ENCODE measurements around the gene PXMP4. TPM values are rescaled to one million over a fixed set of nuclear protein-coding genes. Genes with fewer than 3 reads are reported as not detected.

PXMP4 gene
- total RNA-seq (2012; rRNA removed) (2.2 and 3.6 TPM in 2 replicates), polyA plus RNA-seq (2012; rRNA removed) (7.1 TPM in 2 replicates), Bru-seq, nascent RNA (percentile 39 among the genes with signal in this experiment), BruChase-seq, experiment 1, labeled RNA remaining after a 6-hour chase (percentile 56 among the genes with signal in this experiment), BruChase-seq, experiment 2, labeled RNA remaining after a 2-hour chase (percentile 48 among the genes with signal in this experiment)
- polyA plus RNA-seq (2012; cell fraction: cytosol; rRNA removed), result 4.9 and 10.3 TPM in 2 replicates
- polyA plus RNA-seq (2012; cell fraction: nucleus; rRNA removed; ENCODE audit: low replicate concordance), result 2.7 and 4.5 TPM in 2 replicates
- long read RNA-seq, full-length matches to known transcripts, result 10 of 13 reads
- long read RNA-seq, partial matches to known transcripts, result 0 of 13 reads
- long read RNA-seq, other reads (novel, unspliced or antisense), result 3 of 13 reads

GRCh38 chr20:33719989-33720709 is at the start of gene PXMP4:
Gene PXMP4, minus strand, starts transcription at chr20:33720310. Its CDS starts 103 bp downstream, at chr20:33720207.
- Histone ChIP-seq H3K18ac (ENCODE audit: low read depth, low read length) (no peak within 1 kb of the TSS), H4K91ac (ENCODE audit: insufficient read depth, low read depth, low read length) (peak within 1 kb of the TSS; percentile 45; the same call in 1 of the 2 replicates), H3K27ac (ENCODE audit: insufficient read depth, low read length) (peak within 1 kb of the TSS; percentile 6; the same call in 1 of the 2 replicates), H3K27me3 (ENCODE audit: control insufficient read depth, insufficient read depth, low read length) (no peaks in the 10 kb centered on the region), H3K79me1 (ENCODE audit: low read depth in 1 of 2, low read length in 2 of 2) (peaks cover 0 to 14% of the 10 kb centered on the region in 2 experiments; a peak in 2 of 4 replicates), H3K36me3 (ENCODE audit: control insufficient read depth, insufficient read depth, low read length) (no peaks in the 10 kb centered on the region), H4K5ac (ENCODE audit: low read depth, low read length) (peak within 1 kb of the TSS; percentile 79), H4K20me1 (ENCODE audit: insufficient read depth, low read length) (no peaks in the 10 kb centered on the region), H4K8ac (ENCODE audit: low read depth in 2 of 2, low read length in 2 of 2) (peak within 1 kb of the TSS; percentile 44 to 92), H3K56ac (ENCODE audit: extremely low read depth, insufficient read depth, low read length) (peak within 1 kb of the TSS; percentile 16; the same call in 1 of the 2 replicates), H3K9me1 (ENCODE audit: insufficient read depth, low read length) (peaks cover 15% of the 10 kb centered on the region), H2BK120ac (ENCODE audit: low read depth, low read length) (no peak within 1 kb of the TSS), H2AFZ (replicated peaks; ENCODE audit: low read length, poor library complexity) (peak within 1 kb of the TSS; percentile 99), H3K14ac (replicated peaks; ENCODE audit: low read depth, low read length) (peak within 1 kb of the TSS; percentile 83), H2AK5ac (ENCODE audit: low read depth, low read length) (peak within 1 kb of the TSS; percentile 20), H2BK5ac (ENCODE audit: low read depth, low read length, poor library complexity, severe bottlenecking) (no peak within 1 kb of the TSS), H3K4me2 (ENCODE audit: low read depth, low read length) (peak within 1 kb of the TSS; percentile 64), H3K9ac (ENCODE audit: low read depth, low read length) (peak within 1 kb of the TSS; percentile 20), H3K23ac (ENCODE audit: low read depth, low read length) (peak within 1 kb of the TSS; percentile 29; the same call in 1 of the 2 replicates), H2BK20ac (ENCODE audit: low read depth, low read length) (no peak within 1 kb of the TSS), H3K4me1 (ENCODE audit: control insufficient read depth, insufficient read depth, low read length) (peaks cover 5% of the 10 kb centered on the region), H3K4me3 (ENCODE audit: insufficient read depth, low read depth, low read length) (peak within 1 kb of the TSS; percentile 65), H3K9me3 (ENCODE audit: control insufficient read depth, insufficient read depth, low read length) (no peaks in the 10 kb centered on the region), H2AK9ac (replicated peaks; ENCODE audit: low read depth, low read length, poor library complexity) (peak within 1 kb of the TSS; percentile 85), H3K4ac (ENCODE audit: low read depth, low read length) (peak within 1 kb of the TSS; percentile 75), H2BK15ac (ENCODE audit: low read depth, low read length) (no peak within 1 kb of the TSS)
- TF ChIP-seq FOS (IDR thresholded peaks at IDR 0.05; ENCODE audit: low read depth, low read length) (peak; percentile 59; the same call in 1 of the 2 replicates), MXI1 (IDR thresholded peaks at IDR 0.05; ENCODE audit: borderline replicate concordance, low read depth, low read length) (no peak)
- peak; percentile 99 for ATAC-seq (ENCODE audit: low read depth)
- DNase-seq, result peak; percentile 98
- intact Hi-C loops (cut with micrococcal nuclease) (loop anchor here (1.0 kb wide), 1 partner anchor 35 kb away; no protein-coding TSS in a partner anchor), in situ Hi-C loops (cut with MboI; ENCODE audit: low sequenced_read_pairs) (no loop called here), dilution Hi-C loops (cut with HindIII; ENCODE audit: low sequenced_read_pairs, unreplicated experiment) (no loop called here)
- no TSS peak for BruUV-seq (replicated peaks)
- ChIA-PET POLR2A (ENCODE audit: unreplicated experiment) (interaction anchor here (0.5 to 0.6 kb wide), 2 partner anchors 54 to 1353 kb away, joined by 3 to 5 read pairs; partner anchors contain the start of gene ACTL10), CTCF (no interaction called here)
- WGBS, 2 experiments (ENCODE audit: extremely low coverage in 2 of 2, insufficient read length in 1 of 2), result 11% methylated on average over 19 of the region's 46 CpGs; no CpG with 5 or more reads in 1 of the 2 experiments
